NB4 (cell line): Measurements from ENCODE around the gene ASB4.

Source experiments
- DNase-seq: peaks from one replicate; pipeline ENCODE4 v3.0.0; 2010; ENCODE audit warnings: low read depth
- H3K4me3 ChIP-seq: one replicate; pipeline ENCODE4 v1.5.1; 2011; ENCODE audit warnings: mild to moderate bottlenecking, low read depth, low read length, moderate library complexity
- MYC ChIP-seq: IDR thresholded peaks from 2 replicates; pipeline ENCODE4 v1.6.1; 2011; ENCODE audit warnings: low read depth, low read length
- POLR2A ChIP-seq: IDR thresholded peaks from 2 replicates; pipeline ENCODE4 v1.6.1; 2011; ENCODE audit warnings: mild to moderate bottlenecking; ENCODE audit not compliant: insufficient read length; ENCODE audit errors: extremely low read depth
- TF ChIP-seq, protein P1 (sequence below): IDR thresholded peaks from 2 replicates; pipeline ENCODE4 v1.6.1; 2011; ENCODE audit warnings: low read depth, low read length
- TF ChIP-seq, protein P2 (sequence below): IDR thresholded peaks from one replicate; pipeline ENCODE4 v1.5.1; 2012; ENCODE audit warnings: low read depth, low read length

The ASB4 gene

DNA sequence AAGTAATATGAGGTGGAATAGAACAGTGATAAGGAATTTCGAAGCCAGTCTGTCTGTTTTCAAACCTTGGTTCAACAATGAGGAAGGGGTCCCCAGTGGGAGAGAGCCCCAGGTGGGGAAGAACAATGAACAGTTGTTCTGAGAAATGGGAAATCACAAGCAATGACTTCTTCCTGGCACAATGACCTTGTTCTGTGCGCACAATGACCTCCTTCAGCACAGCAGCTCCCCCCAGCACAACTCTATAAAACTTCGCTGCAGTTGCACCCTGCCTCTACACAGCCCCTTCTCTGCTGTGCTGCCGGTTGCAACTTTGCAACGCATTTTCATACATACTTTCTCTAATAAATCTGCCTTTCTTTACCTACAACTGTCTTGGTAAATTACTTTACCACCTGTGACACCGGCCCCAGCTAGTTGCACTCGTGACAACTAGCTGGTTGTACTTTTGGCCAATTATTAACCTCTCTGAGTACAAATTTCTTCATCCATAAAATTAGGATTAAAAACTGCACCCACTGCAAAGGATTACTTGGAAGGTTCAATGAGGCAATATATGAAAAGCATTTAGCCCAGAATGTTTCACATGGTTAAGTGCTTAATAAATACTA is 40.5 kb downstream of the ASB4 start:
- no peak for DNase-seq
- H3K4me3 ChIP-seq = no peak overlapping the region
- TF ChIP-seq, protein P1, sequence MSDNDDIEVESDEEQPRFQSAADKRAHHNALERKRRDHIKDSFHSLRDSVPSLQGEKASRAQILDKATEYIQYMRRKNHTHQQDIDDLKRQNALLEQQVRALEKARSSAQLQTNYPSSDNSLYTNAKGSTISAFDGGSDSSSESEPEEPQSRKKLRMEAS = no peak
- TF ChIP-seq POLR2A (no peak), MYC (no peak)
- TF ChIP-seq, protein P2, sequence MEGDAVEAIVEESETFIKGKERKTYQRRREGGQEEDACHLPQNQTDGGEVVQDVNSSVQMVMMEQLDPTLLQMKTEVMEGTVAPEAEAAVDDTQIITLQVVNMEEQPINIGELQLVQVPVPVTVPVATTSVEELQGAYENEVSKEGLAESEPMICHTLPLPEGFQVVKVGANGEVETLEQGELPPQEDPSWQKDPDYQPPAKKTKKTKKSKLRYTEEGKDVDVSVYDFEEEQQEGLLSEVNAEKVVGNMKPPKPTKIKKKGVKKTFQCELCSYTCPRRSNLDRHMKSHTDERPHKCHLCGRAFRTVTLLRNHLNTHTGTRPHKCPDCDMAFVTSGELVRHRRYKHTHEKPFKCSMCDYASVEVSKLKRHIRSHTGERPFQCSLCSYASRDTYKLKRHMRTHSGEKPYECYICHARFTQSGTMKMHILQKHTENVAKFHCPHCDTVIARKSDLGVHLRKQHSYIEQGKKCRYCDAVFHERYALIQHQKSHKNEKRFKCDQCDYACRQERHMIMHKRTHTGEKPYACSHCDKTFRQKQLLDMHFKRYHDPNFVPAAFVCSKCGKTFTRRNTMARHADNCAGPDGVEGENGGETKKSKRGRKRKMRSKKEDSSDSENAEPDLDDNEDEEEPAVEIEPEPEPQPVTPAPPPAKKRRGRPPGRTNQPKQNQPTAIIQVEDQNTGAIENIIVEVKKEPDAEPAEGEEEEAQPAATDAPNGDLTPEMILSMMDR = no peak

DNA sequence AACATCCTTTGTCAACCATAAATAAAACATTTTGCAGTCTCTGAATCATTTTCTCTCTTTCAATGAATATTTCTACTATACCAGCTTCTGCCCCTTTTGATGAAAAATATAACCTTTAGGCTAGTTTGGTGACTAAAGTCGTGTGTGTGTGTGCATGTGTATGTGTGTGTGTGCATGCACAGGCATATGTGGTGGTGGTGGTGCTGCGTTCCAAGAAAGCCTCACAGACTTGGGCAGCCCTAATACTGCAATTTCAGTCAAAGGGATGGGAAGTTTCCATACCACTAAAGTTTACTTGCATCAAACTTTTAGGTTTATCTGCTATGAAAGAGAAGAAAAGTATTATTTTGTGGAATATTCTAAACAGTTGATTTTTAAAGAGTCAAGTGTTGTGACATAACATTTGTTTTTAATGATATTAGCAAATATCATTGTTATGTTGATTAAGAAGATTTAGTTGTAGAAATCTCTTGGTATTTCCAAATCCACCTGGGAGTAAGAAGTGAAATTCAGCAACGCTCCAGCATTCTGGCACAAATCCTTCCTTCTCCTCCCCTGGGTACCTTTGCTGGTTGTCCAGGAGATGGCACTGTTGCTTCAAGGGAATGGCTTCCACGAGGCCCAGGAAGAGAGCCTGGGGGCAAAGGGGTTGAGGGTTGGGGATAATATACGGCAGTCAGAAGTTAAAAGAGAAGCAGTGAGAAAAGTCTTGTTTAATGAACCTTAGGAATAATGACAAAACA is 41.5 kb downstream of the ASB4 start:
- H3K4me3 ChIP-seq = no peak overlapping the region
- TF ChIP-seq MYC (peak; percentile 55; the same call in 1 of the 2 replicates), POLR2A (no peak)
- TF ChIP-seq, protein P2 = peak; percentile 90
- TF ChIP-seq, protein P1 = peak; percentile 29
- DNase-seq = peak; percentile 65

- no peak overlapping the region for H3K4me3 ChIP-seq
- no peak for DNase-seq
- TF ChIP-seq, protein P1 = peak; percentile 35; the same call in 1 of the 2 replicates
- TF ChIP-seq MYC (no peak), POLR2A (no peak)
- TF ChIP-seq, protein P2 = no peak
Measured at GRCh38 chr7:95527776-95528250, 42.1 kb downstream of the ASB4 start.

- no peak overlapping the region for H3K4me3 ChIP-seq
- TF ChIP-seq, protein P2 = no peak
- TF ChIP-seq, protein P1 = no peak
- TF ChIP-seq POLR2A (no peak), MYC (no peak)
- no peak for DNase-seq
Measured at GRCh38 chr7:95529701-95530100, 44.0 kb downstream of the ASB4 start.

DNA sequence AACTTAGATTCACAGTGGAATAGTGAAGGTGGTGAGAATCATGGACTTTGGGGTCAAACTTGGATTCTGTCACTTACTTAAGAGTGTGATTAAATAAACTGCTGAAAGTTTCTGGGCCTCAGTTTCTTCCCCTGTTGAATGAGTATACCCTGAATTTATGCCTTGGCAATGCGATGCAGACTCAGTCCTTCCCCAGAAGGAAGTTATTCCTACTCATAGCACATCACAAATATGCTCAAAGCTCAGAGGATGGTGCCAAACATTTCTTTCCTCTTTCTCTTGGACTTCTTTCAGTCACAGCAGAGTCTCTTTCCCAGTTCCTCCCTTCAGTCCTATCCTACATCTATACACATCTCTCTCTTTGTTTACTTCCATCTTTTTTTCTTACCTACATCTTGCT is 45.1 kb downstream of the ASB4 start:
- TF ChIP-seq, protein P1 = no peak
- no peak for TF ChIP-seq POLR2A
- TF ChIP-seq MYC = no peak
- TF ChIP-seq, protein P2 = no peak
- no peak overlapping the region for H3K4me3 ChIP-seq
- no peak for DNase-seq
